A673 (cell line): Measurements from ENCODE around the gene TNKS1BP1. TPM values are rescaled to one million over a fixed set of nuclear protein-coding genes. Genes with fewer than 3 reads are reported as not detected.
"Not testable (repeated sequence)": the region's sequence is repeated elsewhere in the genome, so short reads cannot be mapped to it uniquely, and the experiment has no call there.

Experiments used
- BruUV-seq: library from RNA; stranded (reverse); fragments of 400-500 nt; replicated peaks from 2 replicates; lab custom pipeline; 2021; lab: Mats Ljungman, UMichigan
- CTCF ChIA-PET: fragments of 300-600 bp; sonication (Branson Sonifier 250); formaldehyde crosslinking; loops from one replicate; lab custom pipeline; 2022; ENCODE audit warnings: antibody characterized with exemption; lab: Charles Lee
- POLR2A ChIA-PET: fragments of 300-600 bp; sonication (Branson Sonifier 250); formaldehyde crosslinking; loops from one replicate; lab custom pipeline; 2022; ENCODE audit warnings: antibody characterized with exemption; ENCODE audit not compliant: low non-redundant PET; lab: Charles Lee
- DNase-seq: peaks from one replicate; pipeline ENCODE4 v3.0.0-alpha.2; 2015; ENCODE audit warnings: low spot score
- H3K27ac ChIP-seq: fragments of 200-600 bp; sonication (generic); 2 replicates; pipeline ENCODE4 v1.5.1; 2016; ENCODE audit warnings: mixed run types, low read depth, mild to moderate bottlenecking, mixed read lengths, antibody characterized with exemption, low read length; ENCODE audit not compliant: poor library complexity, severe bottlenecking
- H3K27me3 ChIP-seq: fragments of 200-600 bp; sonication (generic); replicated peaks from 2 replicates; pipeline ENCODE4 v1.6.1; 2017; ENCODE audit warnings: mixed run types, low read depth, mild to moderate bottlenecking, mixed read lengths, antibody characterized with exemption, low read length; ENCODE audit not compliant: insufficient read depth, poor library complexity
- H3K36me3 ChIP-seq: fragments of 200-600 bp; sonication (generic); 2 replicates; pipeline ENCODE4 v1.6.1; 2016; ENCODE audit warnings: mixed run types, mild to moderate bottlenecking, mixed read lengths, antibody characterized with exemption, low read length; ENCODE audit not compliant: insufficient read depth, poor library complexity, severe bottlenecking
- H3K4me1 ChIP-seq: fragments of 200-600 bp; sonication (generic); 2 replicates; pipeline ENCODE4 v1.6.1; 2017; ENCODE audit warnings: mixed run types, mild to moderate bottlenecking, mixed read lengths, antibody characterized with exemption, low read length; ENCODE audit not compliant: insufficient read depth, poor library complexity, severe bottlenecking
- H3K4me3 ChIP-seq: fragments of 200-600 bp; sonication (generic); 2 replicates; pipeline ENCODE4 v1.5.1; 2016; ENCODE audit warnings: low read depth, mixed run types, mild to moderate bottlenecking, mixed read lengths, low read length; ENCODE audit not compliant: poor library complexity, severe bottlenecking
- H3K9me3 ChIP-seq: fragments of 200-600 bp; sonication (generic); 2 replicates; pipeline ENCODE4 v1.6.1; 2016; ENCODE audit warnings: mixed run types, low read depth, mild to moderate bottlenecking, mixed read lengths, antibody characterized with exemption, low read length; ENCODE audit not compliant: poor library complexity, severe bottlenecking
- CTCF ChIP-seq: fragments of 300-800, 200-600 bp; sonication (generic); conservative IDR thresholded peaks from 2 replicates; pipeline ENCODE4 v1.5.1; 2017; ENCODE audit warnings: low read depth, mild to moderate bottlenecking, antibody characterized with exemption, low read length, moderate library complexity, mixed read lengths
- EZH2 ChIP-seq: fragments of 200-600 bp; sonication (generic); IDR thresholded peaks from 2 replicates; pipeline ENCODE4 v1.6.1; 2017; ENCODE audit warnings: borderline replicate concordance, low read depth, mild to moderate bottlenecking, mixed read lengths, antibody characterized with exemption, low read length; ENCODE audit not compliant: poor library complexity, severe bottlenecking
- intact Hi-C: fragments of 100-400 bp; cut with micrococcal nuclease; formaldehyde crosslinking; loops from one replicate; pipeline ENCODE4 v1.10.0; 2022; ENCODE audit not compliant: unreplicated experiment
- total RNA-seq: library from RNA; stranded (reverse); gene quantifications from 2 replicates; pipeline ENCODE4 v1.2.3, GENCODE V29; 2021

Gene TNKS1BP1
- total RNA-seq, 1 experiment from 2014 or later: 80.4 TPM

- POLR2A ChIA-PET: no interaction called here
- H3K36me3 ChIP-seq: no peaks in the 10 kb centered on the region
- peaks cover 3% of the 10 kb centered on the region for H3K27me3 ChIP-seq
- TF ChIP-seq CTCF: no peak
- no peak for TF ChIP-seq EZH2
- intact Hi-C loops: no loop called here
- H3K9me3 ChIP-seq: no peaks in the 10 kb centered on the region
- CTCF ChIA-PET: interaction anchor here (0.6 kb wide), 1 partner anchor 278 kb away, joined by 3 read pairs; no protein-coding TSS in a partner anchor
- no peaks in the 10 kb centered on the region for H3K4me1 ChIP-seq
- no peak overlapping the region for H3K27ac ChIP-seq
- H3K4me3 ChIP-seq: no peak overlapping the region
- BruUV-seq: no TSS peak
- DNase-seq: no peak
Measured at GRCh38 chr11:57363131-57364080, 38.7 kb upstream of the TNKS1BP1 start.

GRCh38 chr11:57361926-57362325 lies 37.2 kb upstream of the TNKS1BP1 start:
- no peaks in the 10 kb centered on the region for H3K4me1 ChIP-seq
- H3K27me3 ChIP-seq: peaks cover 3% of the 10 kb centered on the region
- BruUV-seq: no TSS peak
- H3K27ac ChIP-seq: no peak overlapping the region
- ChIA-PET POLR2A (no interaction called here), CTCF (interaction anchor here (1.3 kb wide), 1 partner anchor 16 kb away, joined by 4 read pairs; no protein-coding TSS in a partner anchor)
- no peaks in the 10 kb centered on the region for H3K9me3 ChIP-seq
- TF ChIP-seq EZH2 (no peak), CTCF (no peak)
- intact Hi-C loops: no loop called here
- no peak for DNase-seq
- no peaks in the 10 kb centered on the region for H3K36me3 ChIP-seq
- H3K4me3 ChIP-seq: no peak overlapping the region

DNA sequence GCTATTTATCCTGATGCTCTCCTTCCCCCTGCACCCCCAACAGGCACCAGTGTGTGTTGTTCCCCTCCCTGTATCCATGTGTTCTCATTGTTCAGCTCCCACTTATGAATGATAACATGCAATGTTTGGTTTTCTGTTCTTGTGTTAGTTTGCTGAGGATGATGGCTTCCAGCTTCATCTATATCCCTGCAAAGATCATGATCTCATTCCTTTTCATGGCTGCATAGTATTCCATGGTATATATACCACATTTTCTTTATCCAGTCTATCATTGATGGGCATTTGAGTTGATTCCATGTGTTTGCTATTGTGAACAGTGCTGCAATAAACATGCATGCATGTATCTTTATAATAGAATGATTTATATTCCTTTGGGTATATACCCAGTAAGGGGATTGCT lies 36.7 kb upstream of the TNKS1BP1 start:
- BruUV-seq, intact Hi-C loops, H3K27me3 ChIP-seq, H3K4me1 ChIP-seq, H3K9me3 ChIP-seq, H3K27ac ChIP-seq, DNase-seq, H3K36me3 ChIP-seq, H3K4me3 ChIP-seq, POLR2A ChIA-PET: not testable (repeated sequence)
- CTCF ChIA-PET: interaction anchor here (1.3 kb wide), 1 partner anchor 16 kb away, joined by 4 read pairs; no protein-coding TSS in a partner anchor
